ENCODE results near the gene RPP25.

The RPP25 gene

GRCh38 chr15:74957476-74958035, 984 bp upstream of the RPP25 start (continued):
- TF ChIP-seq TSHZ2 (CRISPR knock-in tag; IDR thresholded peaks at IDR 0.05) (no peak), ZNF565 (CRISPR knock-in tag; conservative IDR thresholded peaks at IDR 0.05; ENCODE audit: low read depth) (no peak), ZNF8 (CRISPR knock-in tag; IDR thresholded peaks at IDR 0.05) (no peak)

GRCh38 chr15:74955796-74956647, 550 bp downstream of the RPP25 start:
- peak; percentile 47 for ATAC-seq

GRCh38 chr15:74955017-74955416, 1.6 kb downstream of the RPP25 start:
- ATAC-seq: no peak
- TF ChIP-seq ZFP30 (CRISPR knock-in tag; IDR thresholded peaks at IDR 0.05): no peak
- no peak for TF ChIP-seq CREB5 (CRISPR knock-in tag; IDR thresholded peaks at IDR 0.05; ENCODE audit: low read depth)
- no peak for TF ChIP-seq PPARA (CRISPR knock-in tag; IDR thresholded peaks at IDR 0.05; ENCODE audit: borderline replicate concordance)
- no peak for TF ChIP-seq CSDC2 (CRISPR knock-in tag; IDR thresholded peaks at IDR 0.05)
- TF ChIP-seq GLIS3 (CRISPR knock-in tag; IDR thresholded peaks at IDR 0.05): no peak
- TF ChIP-seq RARB (CRISPR knock-in tag; IDR thresholded peaks at IDR 0.05): no peak
- TF ChIP-seq TSHZ2 (CRISPR knock-in tag; IDR thresholded peaks at IDR 0.05): no peak
- TF ChIP-seq OSR1 (CRISPR knock-in tag; IDR thresholded peaks at IDR 0.05): no peak
- TF ChIP-seq BACH2 (CRISPR knock-in tag; IDR thresholded peaks at IDR 0.05; ENCODE audit: borderline replicate concordance): no peak
- TF ChIP-seq ARNTL (CRISPR knock-in tag; IDR thresholded peaks at IDR 0.05; ENCODE audit: borderline replicate concordance, low read depth): no peak
- TF ChIP-seq ZFP3 (CRISPR knock-in tag; IDR thresholded peaks at IDR 0.05): no peak
- no peak for TF ChIP-seq SNAI2 (CRISPR knock-in tag; IDR thresholded peaks at IDR 0.05)
- TF ChIP-seq POU6F1 (CRISPR knock-in tag; IDR thresholded peaks at IDR 0.05; ENCODE audit: borderline replicate concordance, low read depth): no peak

More at GRCh38 chr15:74955796-74956647, 550 bp downstream of the RPP25 start:
- TF ChIP-seq ZNF565 (CRISPR knock-in tag; conservative IDR thresholded peaks at IDR 0.05; ENCODE audit: low read depth) (0 out of 2 replicates have a peak, but pooled peaks have one; percentile 42), ZFP3 (CRISPR knock-in tag; IDR thresholded peaks at IDR 0.05) (0 out of 2 replicates have a peak, but pooled peaks have one; percentile 12), GLIS3 (CRISPR knock-in tag; IDR thresholded peaks at IDR 0.05) (no peak)

GRCh38 chr15:74954515-74954914, 2.1 kb downstream of the RPP25 start:
- TF ChIP-seq TCF4 (CRISPR knock-in tag; IDR thresholded peaks at IDR 0.05; ENCODE audit: borderline replicate concordance) (peak; percentile 89), TSHZ2 (CRISPR knock-in tag; IDR thresholded peaks at IDR 0.05) (0 out of 2 replicates have a peak, but pooled peaks have one; percentile 27), SNAI2 (CRISPR knock-in tag; IDR thresholded peaks at IDR 0.05) (no peak)
- peak; percentile 3; the same call in 1 of the 3 replicates for ATAC-seq

Measured in SK-N-SH treated with all-trans-retinoic acid at 6 μM for 48 hours (cell line).